DND-41 (cell line): ENCODE measurements around the gene IPCEF1.

ENCODE experiments used
- ATAC-seq: fragments of 200-7000 bp; cut with Tn5 transposase; 3 replicates; pipeline ENCODE4 v1.9.1; 2021; ENCODE audit warnings: low read depth; ENCODE audit not compliant: insufficient read depth
- DNase-seq: peaks from one replicate; pipeline ENCODE4 v3.0.0-alpha.2; 2020
- H2AFZ ChIP-seq: 2 replicates; pipeline ENCODE4 v1.6.0; 2012; ENCODE audit warnings: low read depth, low read length
- H3K27ac ChIP-seq: 2 replicates; pipeline ENCODE4 v1.5.1; 2012; ENCODE audit warnings: low read length, inconsistent platforms
- H3K27me3 ChIP-seq: fragments of 200-600 bp; sonication (generic); 2 replicates; pipeline ENCODE4 v1.6.0; 2012; ENCODE audit warnings: low read length, mild to moderate bottlenecking, inconsistent platforms; ENCODE audit not compliant: insufficient read depth, poor library complexity
- H3K36me3 ChIP-seq: 2 replicates; pipeline ENCODE4 v1.5.1; 2012; ENCODE audit warnings: low read length, inconsistent platforms; ENCODE audit not compliant: insufficient read depth
- H3K4me1 ChIP-seq: 2 replicates; pipeline ENCODE4 v1.5.1; 2012; ENCODE audit warnings: mild to moderate bottlenecking, low read length; ENCODE audit not compliant: insufficient read depth
- H3K4me2 ChIP-seq: 2 replicates; pipeline ENCODE4 v1.6.0; 2012; ENCODE audit warnings: mild to moderate bottlenecking, moderate library complexity, low read length, inconsistent platforms; ENCODE audit not compliant: insufficient read depth
- H3K4me3 ChIP-seq, 2 experiments: fragments of 200-600 bp in 1 of 2; shearing (Covaris generic) in 1 of 2; 2 replicates each; pipeline ENCODE4 v1.5.1; 2012 to 2016; ENCODE audit warnings: inconsistent platforms in 2 of 2, low read length in 2 of 2, mild to moderate bottlenecking in 2 of 2, low read depth in 1 of 2, moderate library complexity in 1 of 2
- H3K79me2 ChIP-seq: 2 replicates; pipeline ENCODE4 v1.6.0; 2012; ENCODE audit warnings: low read length, inconsistent platforms; ENCODE audit not compliant: insufficient read depth
- H3K9ac ChIP-seq: 2 replicates; pipeline ENCODE4 v1.6.0; 2012; ENCODE audit warnings: low read depth, mild to moderate bottlenecking, inconsistent platforms, low read length, moderate library complexity
- H3K9me3 ChIP-seq: 2 replicates; pipeline ENCODE4 v1.5.1; 2012; ENCODE audit warnings: low read length, moderate library complexity, mild to moderate bottlenecking, inconsistent platforms; ENCODE audit not compliant: insufficient read depth, severe bottlenecking
- H4K20me1 ChIP-seq: 2 replicates; pipeline ENCODE4 v1.6.0; 2012; ENCODE audit warnings: low read length; ENCODE audit not compliant: insufficient read depth
- EZH2 ChIP-seq: IDR thresholded peaks from 3 replicates; pipeline ENCODE4 v1.6.1; 2012; ENCODE audit warnings: borderline replicate concordance, low read depth, mild to moderate bottlenecking, moderate library complexity, low read length, inconsistent platforms; ENCODE audit not compliant: severe bottlenecking
- TF ChIP-seq, protein P1 (sequence below): IDR thresholded peaks from 2 replicates; pipeline ENCODE4 v1.5.1; 2012; ENCODE audit warnings: borderline replicate concordance, low read length, moderate library complexity, mild to moderate bottlenecking; ENCODE audit not compliant: poor library complexity, severe bottlenecking; ENCODE audit errors: extremely low read depth

The IPCEF1 gene

DNA sequence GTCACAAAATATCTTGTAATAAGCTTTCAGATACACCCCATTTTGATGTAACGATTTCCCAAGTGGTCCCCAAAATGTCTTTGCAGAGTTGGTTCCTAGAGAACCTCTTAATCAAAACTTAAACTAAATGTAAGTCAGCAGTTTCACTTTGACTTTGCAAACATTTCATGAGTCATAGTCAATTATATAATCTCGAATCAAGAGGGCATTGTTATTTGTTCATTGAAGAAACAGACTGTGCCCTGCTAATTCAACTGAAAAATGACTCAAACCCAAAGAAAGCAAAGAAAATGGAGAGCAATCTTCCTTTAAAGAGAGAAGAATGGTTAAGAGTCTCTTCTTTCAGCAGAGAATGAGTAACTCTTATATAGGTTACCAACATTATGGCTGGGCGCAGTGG lies 58.3 kb downstream of the IPCEF1 start:
- H2AFZ ChIP-seq, result no peak overlapping the region
- no peaks in the 10 kb centered on the region for H3K36me3 ChIP-seq
- H3K9ac ChIP-seq, result no peak overlapping the region
- no peaks in the 10 kb centered on the region for H3K9me3 ChIP-seq
- peaks cover 13% of the 10 kb centered on the region for H3K4me1 ChIP-seq
- ATAC-seq (no peak), DNase-seq (no peak)
- no peaks in the 10 kb centered on the region for H3K79me2 ChIP-seq
- no peak overlapping the region for H3K4me3 ChIP-seq
- no peaks in the 10 kb centered on the region for H4K20me1 ChIP-seq
- no peak overlapping the region for H3K27ac ChIP-seq
- no peaks in the 10 kb centered on the region for H3K27me3 ChIP-seq
- no peak overlapping the region for H3K4me2 ChIP-seq
- no peak for TF ChIP-seq EZH2
- TF ChIP-seq, protein P1, sequence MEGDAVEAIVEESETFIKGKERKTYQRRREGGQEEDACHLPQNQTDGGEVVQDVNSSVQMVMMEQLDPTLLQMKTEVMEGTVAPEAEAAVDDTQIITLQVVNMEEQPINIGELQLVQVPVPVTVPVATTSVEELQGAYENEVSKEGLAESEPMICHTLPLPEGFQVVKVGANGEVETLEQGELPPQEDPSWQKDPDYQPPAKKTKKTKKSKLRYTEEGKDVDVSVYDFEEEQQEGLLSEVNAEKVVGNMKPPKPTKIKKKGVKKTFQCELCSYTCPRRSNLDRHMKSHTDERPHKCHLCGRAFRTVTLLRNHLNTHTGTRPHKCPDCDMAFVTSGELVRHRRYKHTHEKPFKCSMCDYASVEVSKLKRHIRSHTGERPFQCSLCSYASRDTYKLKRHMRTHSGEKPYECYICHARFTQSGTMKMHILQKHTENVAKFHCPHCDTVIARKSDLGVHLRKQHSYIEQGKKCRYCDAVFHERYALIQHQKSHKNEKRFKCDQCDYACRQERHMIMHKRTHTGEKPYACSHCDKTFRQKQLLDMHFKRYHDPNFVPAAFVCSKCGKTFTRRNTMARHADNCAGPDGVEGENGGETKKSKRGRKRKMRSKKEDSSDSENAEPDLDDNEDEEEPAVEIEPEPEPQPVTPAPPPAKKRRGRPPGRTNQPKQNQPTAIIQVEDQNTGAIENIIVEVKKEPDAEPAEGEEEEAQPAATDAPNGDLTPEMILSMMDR, result no peak

DNA sequence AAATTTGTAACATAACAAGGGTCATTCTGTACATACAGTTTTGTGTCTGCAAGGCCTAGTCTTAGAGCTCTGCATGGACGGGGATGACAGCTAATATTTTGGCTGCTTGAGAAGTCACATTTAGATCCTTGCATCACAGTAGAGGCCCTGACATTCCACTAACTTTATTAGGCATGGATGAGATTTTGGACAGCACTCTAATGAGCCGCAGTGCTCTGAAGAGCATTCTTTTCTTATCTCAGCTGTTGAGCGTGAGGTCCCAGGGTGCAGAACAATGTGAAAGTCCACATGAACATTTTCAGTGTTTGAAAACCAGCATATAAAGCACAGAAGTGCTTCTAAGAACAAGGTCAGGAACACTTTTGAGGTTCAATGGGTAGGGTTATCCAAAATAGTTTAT lies 58.9 kb downstream of the IPCEF1 start:
- H2AFZ ChIP-seq, result no peak overlapping the region
- ATAC-seq, result no peak
- DNase-seq, result no peak
- H3K36me3 ChIP-seq, result no peaks in the 10 kb centered on the region
- no peaks in the 10 kb centered on the region for H3K79me2 ChIP-seq
- H3K9ac ChIP-seq, result no peak overlapping the region
- H4K20me1 ChIP-seq, result no peaks in the 10 kb centered on the region
- TF ChIP-seq, protein P1, result no peak
- H3K27me3 ChIP-seq, result no peaks in the 10 kb centered on the region
- H3K4me1 ChIP-seq, result peaks cover 13% of the 10 kb centered on the region
- no peak overlapping the region for H3K4me2 ChIP-seq
- H3K9me3 ChIP-seq, result no peaks in the 10 kb centered on the region
- no peak overlapping the region for H3K27ac ChIP-seq
- H3K4me3 ChIP-seq, result no peak overlapping the region

DNA sequence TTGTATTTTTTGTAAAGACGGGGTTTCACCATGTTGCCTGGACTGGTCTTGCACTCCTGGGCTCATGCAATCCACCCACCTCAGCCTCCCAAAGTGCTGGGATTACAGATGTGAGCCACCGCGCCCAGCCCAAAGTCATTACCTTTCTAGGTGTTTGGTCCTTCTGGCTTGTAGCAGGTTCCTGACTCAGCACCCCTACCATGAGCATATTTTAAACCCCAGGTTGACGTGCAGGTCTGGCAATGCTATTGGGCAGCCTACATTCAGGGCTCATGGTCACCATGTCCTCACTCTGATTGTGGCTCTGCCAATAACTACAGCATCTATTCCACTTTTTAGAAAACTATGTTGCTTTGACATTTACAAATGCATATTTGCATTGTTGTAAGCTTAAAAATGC lies 59.4 kb downstream of the IPCEF1 start:
- DNase-seq, result no peak
- no peak for ATAC-seq

More for the DNA sequence above, 59.4 kb downstream of the IPCEF1 start:
- H3K27ac ChIP-seq, result no peak overlapping the region
- peaks cover 7% of the 10 kb centered on the region for H3K4me1 ChIP-seq
- no peaks in the 10 kb centered on the region for H3K9me3 ChIP-seq
- no peak overlapping the region for H3K9ac ChIP-seq
- no peak overlapping the region for H3K4me3 ChIP-seq
- no peak overlapping the region for H2AFZ ChIP-seq
- no peaks in the 10 kb centered on the region for H3K36me3 ChIP-seq
- no peaks in the 10 kb centered on the region for H3K27me3 ChIP-seq
- TF ChIP-seq, protein P1, result no peak
- TF ChIP-seq EZH2, result no peak
- no peaks in the 10 kb centered on the region for H4K20me1 ChIP-seq
- H3K4me2 ChIP-seq, result no peak overlapping the region
- no peaks in the 10 kb centered on the region for H3K79me2 ChIP-seq
